H1 (cell line): Measurements from ENCODE around the gene SPHKAP. TPM values are rescaled to one million over a fixed set of nuclear protein-coding genes. Genes with fewer than 3 reads are reported as not detected.

ENCODE experiments used
- CTCF ChIA-PET: fragments of 300-600 bp; sonication (Branson Sonifier 250); formaldehyde crosslinking; loops from one replicate; lab custom pipeline; 2021; ENCODE audit not compliant: partially characterized antibody; lab: Charles Lee
- POLR2A ChIA-PET: fragments of 300-600 bp; sonication (Branson Sonifier 250); formaldehyde crosslinking; loops from one replicate; lab custom pipeline; 2021; ENCODE audit warnings: inconsistent platforms; ENCODE audit not compliant: partially characterized antibody; lab: Charles Lee
- DNase-seq, 2 experiments: peaks; one replicate each; pipeline versions ENCODE4 v3.0.0 to v3.0.0-alpha.2; 2010 to 2022; ENCODE audit warnings: low spot score in 2 of 2, low read depth in 1 of 2, mixed read lengths in 1 of 2
- FAIRE-seq: peaks from 2 replicates; lab custom pipeline; 2011; peaks lifted over from hg19 to GRCh38; lab: Jason Lieb, UNC
- H2AFZ ChIP-seq: 2 replicates; pipeline ENCODE4 v1.8.1; 2012; ENCODE audit warnings: low read length, inconsistent platforms
- H2AK5ac ChIP-seq: 2 replicates; pipeline ENCODE4 v1.6.1; 2013; ENCODE audit warnings: low read depth, low read length
- H2BK120ac ChIP-seq: replicated peaks from 2 replicates; pipeline ENCODE3; 2013; ENCODE audit warnings: low read depth, low read length, inconsistent platforms
- H2BK12ac ChIP-seq: 2 replicates; pipeline ENCODE4 v1.6.1; 2013; ENCODE audit warnings: low read depth, low read length
- H2BK15ac ChIP-seq: 2 replicates; pipeline ENCODE4 v1.6.1; 2013; ENCODE audit warnings: low read length
- H2BK20ac ChIP-seq: 2 replicates; pipeline ENCODE4 v1.6.1; 2013; ENCODE audit warnings: low read length
- H2BK5ac ChIP-seq: 2 replicates; pipeline ENCODE4 v1.6.1; 2013; ENCODE audit warnings: low read depth, low read length
- H3K14ac ChIP-seq: 2 replicates; pipeline ENCODE4 v1.6.1; 2013; ENCODE audit warnings: inconsistent platforms; ENCODE audit not compliant: insufficient read length
- H3K18ac ChIP-seq: 2 replicates; pipeline ENCODE4 v1.6.1; 2013; ENCODE audit warnings: low read length; ENCODE audit errors: extremely low read depth
- H3K23ac ChIP-seq: 2 replicates; pipeline ENCODE4 v1.6.1; 2013; ENCODE audit warnings: inconsistent platforms; ENCODE audit not compliant: insufficient read length
- H3K23me2 ChIP-seq: 2 replicates; pipeline ENCODE4 v1.6.1; 2013; ENCODE audit warnings: low read depth, low read length
- H3K27ac ChIP-seq: 2 replicates; pipeline ENCODE4 v1.6.1; 2011; ENCODE audit warnings: low read depth, low read length, inconsistent platforms
- H3K27me3 ChIP-seq, 4 experiments: replicated peaks in 1 of 4; 1 replicate in 1 of 4; 2 replicates in 3 of 4; pipeline versions ENCODE4 v1.6.1 to v1.8.1; 2011 to 2013; ENCODE audit warnings: low read length in 3 of 4, mild to moderate bottlenecking in 3 of 4, inconsistent platforms in 2 of 4, mixed read lengths in 2 of 4, moderate library complexity in 1 of 4; ENCODE audit not compliant: control insufficient read depth in 3 of 4, insufficient read depth in 3 of 4; ENCODE audit errors: extremely low read depth in 1 of 4
- H3K36me3 ChIP-seq, 4 experiments: 2 replicates each; pipeline versions ENCODE4 v1.6.1 to v1.8.1; 2011 to 2013; ENCODE audit warnings: mild to moderate bottlenecking in 4 of 4, low read length in 3 of 4, moderate library complexity in 2 of 4, control low read depth in 1 of 4, inconsistent platforms in 1 of 4; ENCODE audit not compliant: insufficient read depth in 4 of 4, control insufficient read depth in 2 of 4
- H3K4ac ChIP-seq: replicated peaks from 2 replicates; pipeline ENCODE3; 2013; ENCODE audit warnings: low read length, low read depth, mixed read lengths, inconsistent platforms; ENCODE audit not compliant: insufficient read length
- H3K4me1 ChIP-seq, 4 experiments: replicated peaks in 1 of 4; 1 replicate in 1 of 4; 2 replicates in 3 of 4; pipeline versions ENCODE4 v1.6.1 to v1.8.1; 2011 to 2013; ENCODE audit warnings: low read length in 3 of 4, inconsistent platforms in 2 of 4, mixed read lengths in 1 of 4; ENCODE audit not compliant: insufficient read depth in 4 of 4, control insufficient read depth in 3 of 4
- H3K4me2 ChIP-seq, 2 experiments: 2 replicates each; pipeline versions ENCODE4 v1.6.1 to v1.8.1; 2011 to 2013; ENCODE audit warnings: low read depth in 2 of 2, low read length in 2 of 2, control low read depth in 1 of 2, inconsistent platforms in 1 of 2, mild to moderate bottlenecking in 1 of 2; ENCODE audit not compliant: insufficient read depth in 1 of 2
- H3K4me3 ChIP-seq, 4 experiments: fragments of 200-600, 300-600 bp in 1 of 4; sonication (generic), shearing (Covaris generic), sonication (Bioruptor Twin) in 1 of 4; 2 replicates each; pipeline versions ENCODE4 v1.5.1 to v1.8.1; 2011 to 2016; ENCODE audit warnings: low read length in 4 of 4, low read depth in 3 of 4, control low read depth in 2 of 4, inconsistent platforms in 2 of 4, mild to moderate bottlenecking in 2 of 4, mixed read lengths in 1 of 4, moderate library complexity in 1 of 4; ENCODE audit not compliant: insufficient read depth in 2 of 4; ENCODE audit errors: extremely low read depth in 1 of 4
- H3K56ac ChIP-seq: replicated peaks from 2 replicates; pipeline ENCODE3; 2013; ENCODE audit warnings: low read depth, mild to moderate bottlenecking, mixed read lengths, low read length, inconsistent platforms; ENCODE audit not compliant: insufficient read length
- H3K79me1 ChIP-seq: 2 replicates; pipeline ENCODE4 v1.6.1; 2013; ENCODE audit warnings: low read depth, low read length, control low read depth
- H3K79me2 ChIP-seq, 2 experiments: 2 replicates each; pipeline versions ENCODE4 v1.6.1 to v1.8.1; 2012 to 2013; ENCODE audit warnings: low read length in 2 of 2, mild to moderate bottlenecking in 2 of 2, inconsistent platforms in 1 of 2; ENCODE audit not compliant: insufficient read depth in 2 of 2, control insufficient read depth in 1 of 2
- H3K9ac ChIP-seq, 4 experiments: replicated peaks in 1 of 4; 1 replicate in 1 of 4; 2 replicates in 3 of 4; pipeline versions ENCODE4 v1.6.1 to v1.8.1; 2011 to 2013; ENCODE audit warnings: low read depth in 3 of 4, low read length in 3 of 4, control low read depth in 2 of 4, mild to moderate bottlenecking in 2 of 4, moderate library complexity in 2 of 4, inconsistent platforms in 1 of 4; ENCODE audit errors: extremely low read depth in 1 of 4
- H3K9me3 ChIP-seq, 2 experiments: 2 replicates each; pipeline versions ENCODE4 v1.6.1 to v1.8.1; 2012 to 2013; ENCODE audit warnings: mild to moderate bottlenecking in 2 of 2, moderate library complexity in 2 of 2, control low read depth in 1 of 2, inconsistent platforms in 1 of 2, low read depth in 1 of 2, low read length in 1 of 2, mixed read lengths in 1 of 2; ENCODE audit not compliant: insufficient read depth in 2 of 2
- H4K20me1 ChIP-seq, 2 experiments: replicated peaks in 1 of 2; 2 replicates each; pipeline versions ENCODE3 to v1.8.1; 2011 to 2013; ENCODE audit warnings: inconsistent platforms in 2 of 2, low read length in 2 of 2, mild to moderate bottlenecking in 1 of 2; ENCODE audit not compliant: insufficient read depth in 2 of 2, control insufficient read depth in 1 of 2
- H4K5ac ChIP-seq: 2 replicates; pipeline ENCODE4 v1.6.1; 2013; ENCODE audit warnings: low read length, low read depth, mixed read lengths, inconsistent platforms; ENCODE audit not compliant: insufficient read length
- H4K8ac ChIP-seq: 2 replicates; pipeline ENCODE4 v1.8.0; 2013; ENCODE audit warnings: mild to moderate bottlenecking, moderate library complexity, low read length, inconsistent platforms; ENCODE audit not compliant: insufficient read depth; ENCODE audit errors: extremely low read depth
- H4K91ac ChIP-seq: replicated peaks from 2 replicates; pipeline ENCODE3; 2013; ENCODE audit warnings: low read length, mixed read lengths, inconsistent platforms; ENCODE audit not compliant: insufficient read length
- CBX5 ChIP-seq: fragments of 300-800, 300-1000 bp; sonication (generic); IDR thresholded peaks from 2 replicates; pipeline ENCODE4 v1.7.1; 2016; ENCODE audit warnings: antibody characterized with exemption, low read length, low read depth
- POLR2A ChIP-seq, 2 experiments: IDR thresholded peaks; 1 replicate in 1 of 2; 2 replicates in 1 of 2; pipeline ENCODE4 v1.6.1; 2011; ENCODE audit warnings: low read depth in 2 of 2, low read length in 2 of 2, mild to moderate bottlenecking in 2 of 2; ENCODE audit errors: control extremely low read depth in 1 of 2
- TAF1 ChIP-seq: IDR thresholded peaks from 2 replicates; pipeline ENCODE4 v1.6.1; 2011; ENCODE audit warnings: mild to moderate bottlenecking, low read depth, low read length
- TBP ChIP-seq: IDR thresholded peaks from 2 replicates; pipeline ENCODE4 v1.6.1; 2011; ENCODE audit warnings: low read depth, low read length, improper control_type of control experiment
- WGBS, 2 experiments: shearing (Covaris generic) in 1 of 2; methylation state at CpG; one replicate each; pipeline versions ENCODE4 v1.1.6 to v1.1.7; 2013 to 2015; ENCODE audit warnings: low lambda C conversion rate in 2 of 2, mixed read lengths in 2 of 2, inconsistent platforms in 1 of 2, low coverage in 1 of 2, missing lambda C conversion rate in 1 of 2; ENCODE audit not compliant: insufficient replicate concordance in 2 of 2, insufficient coverage in 1 of 2, insufficient read length in 1 of 2; ENCODE audit errors: extremely low coverage in 1 of 2, missing lambda C conversion rate in 1 of 2; 5-methylcytosine and 5-hydroxymethylcytosine counted together
- polyA plus RNA-seq, 7 experiments: library from polyadenylated mRNA; depleted of rRNA in 3 of 7; stranded (reverse) in 5 of 7; unstranded in 2 of 7; fragments of >200 nt in 5 of 7; fragments of 200-250 nt in 2 of 7; gene quantifications; 1 replicate in 5 of 7; 2 replicates in 1 of 7; 4 replicates in 1 of 7; pipeline versions ENCODE4 v1.2.1 to v1.2.3, GENCODE V29; 2011 to 2013; ENCODE audit warnings: missing spikeins in 2 of 7, mixed read lengths in 2 of 7
- total RNA-seq: library from RNA; stranded (reverse); fragmentation: NEBNext Ultra II Directional; extraction: Animal tissue kit (Norgen Biotek cat#: 25700); gene quantifications from 2 replicates; pipeline ENCODE4 v1.2.1, GENCODE V29; 2021

The SPHKAP gene
- total and polyA plus RNA-seq, 2 of the 8 experiments (the other 6 are each of a cell fraction or from before 2014, with no cell fraction given), result 0.02 TPM; not detected in 1

DNA sequence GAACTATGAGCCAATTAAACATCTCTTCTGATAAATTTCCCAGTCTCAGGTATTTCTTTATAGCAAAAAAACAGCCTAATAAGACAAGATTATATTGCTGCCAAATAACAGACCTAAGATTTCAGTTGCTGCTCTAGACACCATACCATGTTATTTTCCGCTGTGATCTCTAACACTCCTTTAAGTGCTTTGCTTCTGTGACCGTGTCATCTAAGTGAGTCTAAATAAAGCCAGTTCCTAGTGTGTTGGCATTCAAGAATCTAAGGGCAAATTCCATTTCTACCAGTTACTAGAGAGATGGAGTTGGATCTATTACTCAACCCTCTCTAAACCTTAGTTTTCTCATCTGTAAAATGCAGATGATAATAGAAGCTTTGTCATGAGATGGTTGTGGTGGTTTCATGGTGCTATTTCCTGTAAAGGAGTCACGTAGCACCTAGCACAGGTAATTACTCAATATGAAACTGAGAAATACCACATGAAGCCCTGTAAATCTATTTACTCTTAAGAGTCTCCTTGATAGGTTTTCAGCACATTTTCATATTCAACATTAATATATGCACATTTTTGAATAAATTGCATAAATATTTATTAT, 40.5 kb downstream of the SPHKAP start:
- Histone ChIP-seq H2AK5ac (no peak overlapping the region), H4K8ac (no peak overlapping the region), H2BK20ac (no peak overlapping the region), H3K79me2 (no peaks in the 10 kb centered on the region), H4K5ac (no peak overlapping the region), H3K23ac (no peak overlapping the region), H3K14ac (no peak overlapping the region)
- POLR2A ChIA-PET, result no interaction called here
- TF ChIP-seq POLR2A (IDR thresholded peaks at IDR 0.05; ENCODE audit: control extremely low read depth in 1 of 2, low read depth in 2 of 2, low read length in 2 of 2) (no peak), CBX5 (no peak), TAF1 (no peak), TBP (no peak)
- TF ChIP-seq, all 59 proteins: peak for 0
- WGBS, 2 experiments, result 80% methylated on average over 3 of the region's 3 CpGs; no CpG with 5 or more reads in 1 of the 2 experiments
- no peak overlapping the region for H2BK5ac ChIP-seq
- H3K18ac ChIP-seq, result no peak overlapping the region
- no peak overlapping the region for H2AFZ ChIP-seq
- H4K20me1 ChIP-seq, result no peaks in the 10 kb centered on the region
- H2BK120ac ChIP-seq, result no peak overlapping the region
- H3K9ac ChIP-seq, result no peak overlapping the region
- H3K56ac ChIP-seq, result no peak overlapping the region
- no peak for FAIRE-seq
- no peak overlapping the region for H3K4me3 ChIP-seq
- no peak overlapping the region for H2BK15ac ChIP-seq
- no peak overlapping the region for H3K27ac ChIP-seq
- no peak for DNase-seq
- H3K27me3 ChIP-seq, result no peaks in the 10 kb centered on the region
- no peaks in the 10 kb centered on the region for H3K36me3 ChIP-seq
- H3K23me2 ChIP-seq, result no peaks in the 10 kb centered on the region
- no peak overlapping the region for H3K4me2 ChIP-seq
- no peaks in the 10 kb centered on the region for H3K4me1 ChIP-seq
- CTCF ChIA-PET, result interaction anchor here (1.1 kb wide), 1 partner anchor 41 kb away, joined by 3 read pairs; the partner anchor contains the start of gene SPHKAP
- H3K4ac ChIP-seq, result no peak overlapping the region
- H3K9me3 ChIP-seq, result no peaks in the 10 kb centered on the region
- H3K79me1 ChIP-seq, result no peaks in the 10 kb centered on the region
- no peak overlapping the region for H2BK12ac ChIP-seq
- no peak overlapping the region for H4K91ac ChIP-seq
